Colon (tissue), 2 donors: ENCODE results near the gene AGPAT3.
"Not testable (repeated sequence)": the region's sequence is repeated elsewhere in the genome, so short reads cannot be mapped to it uniquely, and the experiment has no call there.

Experiments
- FAIRE-seq: peaks from 2 replicates; lab custom pipeline; 2012; peaks lifted over from hg19 to GRCh38; lab: Jason Lieb, UNC
- donor health status: control.
- donor health status: control.

Gene AGPAT3

DNA sequence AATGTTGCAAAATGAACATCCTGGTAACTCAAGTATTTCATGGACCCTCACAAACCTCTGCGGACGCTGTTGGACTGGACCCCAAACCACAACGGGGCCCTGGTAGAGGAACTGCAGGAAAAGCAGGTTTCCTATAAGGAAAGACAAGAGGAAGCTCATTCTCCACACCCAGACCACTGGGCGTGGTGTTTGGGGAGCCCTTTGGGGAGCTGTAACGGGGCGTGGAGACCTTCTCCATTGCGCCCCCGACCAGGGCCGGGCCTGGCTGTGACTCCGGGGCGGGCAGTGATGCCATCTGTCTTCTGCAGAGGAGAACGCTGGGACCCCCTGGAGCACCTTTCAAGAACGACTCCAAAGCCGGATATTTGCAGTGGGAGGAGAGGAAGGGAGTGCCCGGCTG lies 30.0 kb upstream of the AGPAT3 start:
- FAIRE-seq: no peak

DNA sequence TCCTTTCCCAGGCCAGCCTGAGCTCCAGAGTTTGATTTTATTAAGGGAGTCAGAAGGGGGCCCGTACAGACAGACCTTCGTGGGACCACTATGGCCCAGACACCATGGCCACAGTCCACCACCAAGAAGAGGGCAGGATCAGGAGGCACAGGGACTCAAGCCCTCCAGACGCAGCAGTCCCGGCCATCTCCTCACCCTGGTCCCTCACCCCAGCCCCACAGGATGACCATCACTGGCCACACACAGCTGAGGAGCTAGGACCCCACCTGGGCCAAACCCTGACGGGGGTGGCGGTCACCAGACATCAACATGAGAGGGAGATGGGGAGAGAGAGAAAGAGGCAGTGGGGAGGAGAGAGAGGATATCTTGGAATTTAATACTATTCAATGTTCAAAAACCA lies 29.2 kb upstream of the AGPAT3 start:
- FAIRE-seq: no peak

DNA sequence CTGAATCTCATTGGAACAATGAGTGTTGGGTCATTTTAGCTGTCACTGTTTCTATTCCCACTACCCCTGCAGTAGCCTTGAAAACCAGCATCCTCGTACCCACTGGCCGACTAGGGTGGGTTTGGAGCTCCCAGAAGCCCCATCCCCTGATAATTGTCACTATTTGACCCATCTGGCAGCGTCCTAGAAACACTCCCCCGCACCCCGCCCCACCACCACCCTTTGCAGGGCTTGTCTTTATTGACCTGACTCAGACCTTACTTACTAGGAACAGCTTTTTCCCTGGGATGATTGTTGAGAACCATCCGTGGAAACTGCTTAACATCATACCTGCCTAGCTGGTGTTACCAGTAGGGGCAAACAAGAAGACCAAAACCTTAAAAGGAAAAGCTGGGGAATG lies 28.4 kb upstream of the AGPAT3 start:
- FAIRE-seq: no peak

DNA sequence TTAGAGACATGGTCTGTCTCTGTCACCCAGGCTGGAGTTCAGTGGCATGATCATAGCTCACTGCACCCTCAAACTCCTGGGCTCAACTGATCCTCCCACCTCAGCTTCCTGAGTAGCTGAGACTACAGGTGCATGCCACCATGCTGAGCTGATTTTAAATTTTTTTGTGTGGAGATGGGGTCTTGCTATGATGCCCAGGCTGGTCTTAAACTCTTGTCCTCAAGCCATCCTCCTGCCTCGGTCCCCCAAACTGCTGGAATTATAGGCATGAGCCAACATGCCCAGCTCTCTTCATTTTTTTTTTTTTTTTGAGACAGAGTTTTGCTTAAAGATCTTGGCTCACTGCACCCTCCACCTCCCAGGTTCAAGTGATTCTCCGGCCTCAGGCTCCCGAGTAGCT lies 24.8 kb upstream of the AGPAT3 start:
- no peak for FAIRE-seq

DNA sequence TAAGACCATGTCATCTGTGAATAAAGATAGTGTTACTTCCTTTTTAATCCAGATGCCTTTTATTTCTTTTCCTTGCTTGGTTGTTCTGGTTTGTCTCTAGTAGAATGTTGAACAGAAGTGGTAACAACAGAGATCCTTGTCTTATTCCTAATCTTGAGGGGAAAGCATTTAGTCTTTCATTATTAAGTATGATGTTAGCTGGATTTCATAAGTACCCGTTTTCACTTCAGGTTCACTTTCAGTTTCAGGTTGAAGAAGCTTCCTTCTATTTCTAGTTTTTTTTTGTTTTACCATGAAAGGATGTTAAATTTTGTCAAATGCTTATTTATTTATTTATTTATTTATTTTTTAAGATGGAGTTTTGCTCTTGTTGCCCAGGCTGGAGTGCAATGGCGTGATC lies 22.3 kb upstream of the AGPAT3 start:
- FAIRE-seq: no peak

DNA sequence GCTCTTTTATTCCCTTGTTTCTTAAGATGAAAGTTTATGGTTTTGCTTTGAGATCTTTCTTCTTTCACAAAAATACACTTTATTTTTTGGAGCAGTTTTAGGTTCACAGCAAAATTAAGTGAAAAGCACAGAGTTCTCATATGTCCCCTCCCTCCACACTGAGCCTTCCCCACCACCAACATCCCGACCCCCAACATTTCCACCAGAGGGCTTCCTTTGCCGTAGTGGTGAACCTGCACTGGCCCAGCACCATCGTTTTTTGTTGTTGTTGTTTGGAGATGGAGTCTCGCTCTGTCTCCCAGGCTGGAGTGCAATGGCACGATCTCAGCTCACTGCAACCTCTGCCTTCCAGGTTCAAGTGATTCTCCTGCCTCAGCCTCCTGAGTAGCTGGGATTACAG lies 20.1 kb upstream of the AGPAT3 start:
- not testable (repeated sequence) for FAIRE-seq

DNA sequence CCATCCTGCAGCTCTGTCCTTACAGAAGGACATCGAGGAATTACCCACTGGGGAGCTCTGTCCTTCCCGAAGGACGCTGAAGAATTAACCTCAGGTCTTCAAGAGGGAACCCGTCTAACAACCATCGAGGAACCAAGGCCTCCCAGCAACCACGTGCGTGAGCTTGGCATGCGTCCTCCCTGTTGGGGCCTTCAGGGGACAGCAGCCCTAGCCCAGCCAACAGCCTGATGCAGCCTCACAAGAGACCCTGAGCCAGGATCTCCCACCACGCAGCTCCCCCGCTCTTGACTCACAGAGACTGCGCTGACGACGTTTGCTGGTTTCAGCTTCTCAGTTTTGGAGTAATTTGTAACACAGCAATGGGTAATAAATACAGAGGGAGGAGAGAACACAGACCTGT lies 19.6 kb upstream of the AGPAT3 start:
- FAIRE-seq: no peak

DNA sequence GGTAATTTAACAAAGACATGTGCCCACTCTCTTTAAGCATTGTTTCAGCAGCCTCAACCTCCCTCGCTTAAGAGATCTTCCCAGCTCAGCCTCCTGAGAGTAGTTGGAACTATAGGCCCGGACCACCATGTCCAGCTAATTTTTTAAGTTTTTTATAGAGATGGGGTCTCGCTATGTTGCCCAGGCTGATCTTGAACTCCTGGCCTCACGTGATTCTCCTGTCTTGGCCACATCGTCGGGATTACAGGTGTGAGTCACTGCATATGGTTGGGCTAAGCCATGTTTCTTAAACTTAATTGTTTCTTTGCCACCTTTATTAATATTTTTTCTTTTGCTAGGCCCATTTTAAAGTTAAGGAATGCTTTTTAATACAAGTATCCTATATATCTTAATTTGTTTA lies 18.6 kb upstream of the AGPAT3 start:
- no peak for FAIRE-seq

DNA sequence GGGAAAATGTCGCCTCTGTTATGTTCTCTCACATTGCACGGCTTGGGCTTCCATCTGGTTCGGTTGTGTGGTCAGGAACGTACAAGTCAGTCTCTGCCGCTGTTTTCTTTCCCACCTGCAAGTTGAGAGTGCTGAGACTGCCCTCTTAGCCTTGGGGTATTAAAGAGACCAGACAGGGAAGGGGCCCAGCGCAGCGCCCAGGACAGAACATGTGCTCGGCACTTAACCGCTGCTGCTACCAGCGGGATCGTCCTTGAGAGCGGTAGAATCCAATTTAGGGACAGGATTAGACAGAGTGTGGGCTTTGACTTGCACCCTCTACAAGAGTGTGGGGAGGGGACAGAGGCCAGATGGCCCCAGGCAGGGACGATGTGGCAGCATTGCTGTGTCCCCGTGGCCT lies 17.7 kb upstream of the AGPAT3 start:
- FAIRE-seq: no peak

DNA sequence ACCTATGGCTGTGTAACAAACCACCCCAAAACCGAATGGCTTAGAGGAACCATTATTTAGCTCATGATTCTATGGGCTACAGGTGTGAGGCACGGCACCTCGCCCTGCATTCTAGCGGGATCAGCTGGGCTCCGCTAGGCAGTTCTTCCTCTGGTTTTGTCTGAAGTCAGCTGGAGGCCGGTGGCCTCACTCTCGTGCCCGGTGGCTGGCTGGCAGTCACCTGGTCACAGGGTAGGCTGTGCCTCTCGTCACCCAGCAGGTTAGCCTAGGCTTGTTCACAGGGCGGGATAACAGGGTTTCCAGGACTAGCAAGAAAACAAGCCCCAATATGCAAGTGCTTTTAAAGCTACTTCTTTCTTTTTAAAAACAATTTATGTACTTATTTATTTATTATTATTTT lies 16.3 kb upstream of the AGPAT3 start:
- no peak for FAIRE-seq

DNA sequence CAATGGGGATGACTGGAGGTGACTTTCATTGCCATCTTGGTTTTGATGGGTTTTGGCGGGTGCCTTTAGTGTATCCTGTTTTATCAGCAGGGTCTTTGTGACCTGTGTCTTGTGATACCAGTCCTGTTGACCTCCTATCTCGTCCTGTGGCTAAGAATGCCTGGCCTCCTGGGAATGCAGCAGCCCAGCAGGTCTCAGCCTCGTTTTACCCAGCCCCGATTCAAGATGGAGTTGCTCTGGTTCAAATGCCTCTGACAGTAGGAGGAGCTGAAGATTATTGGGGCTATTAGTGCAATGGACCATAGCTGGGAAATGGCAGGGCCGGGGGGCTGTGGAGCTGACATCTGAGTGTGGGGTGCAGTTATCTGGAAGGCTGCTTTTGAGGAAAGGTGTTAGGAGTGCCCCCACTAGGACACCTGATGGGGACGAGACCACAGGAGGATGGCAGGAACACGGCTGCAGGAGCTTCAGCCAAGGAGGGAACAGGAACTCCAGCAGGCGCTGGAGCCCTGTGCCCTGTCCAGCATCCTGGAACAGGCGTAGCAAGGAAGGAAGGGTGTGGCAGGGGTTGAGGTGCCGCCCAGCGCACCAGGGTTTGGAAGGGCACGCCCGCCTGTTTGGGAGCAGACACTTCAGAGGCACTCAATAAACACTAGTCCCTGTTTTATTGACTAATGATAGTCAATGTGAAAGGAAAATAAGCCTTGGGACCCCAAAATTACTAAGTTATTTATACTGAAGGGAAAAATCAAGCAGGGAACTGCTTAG lies 15.3 kb upstream of the AGPAT3 start:
- no peak for FAIRE-seq

DNA sequence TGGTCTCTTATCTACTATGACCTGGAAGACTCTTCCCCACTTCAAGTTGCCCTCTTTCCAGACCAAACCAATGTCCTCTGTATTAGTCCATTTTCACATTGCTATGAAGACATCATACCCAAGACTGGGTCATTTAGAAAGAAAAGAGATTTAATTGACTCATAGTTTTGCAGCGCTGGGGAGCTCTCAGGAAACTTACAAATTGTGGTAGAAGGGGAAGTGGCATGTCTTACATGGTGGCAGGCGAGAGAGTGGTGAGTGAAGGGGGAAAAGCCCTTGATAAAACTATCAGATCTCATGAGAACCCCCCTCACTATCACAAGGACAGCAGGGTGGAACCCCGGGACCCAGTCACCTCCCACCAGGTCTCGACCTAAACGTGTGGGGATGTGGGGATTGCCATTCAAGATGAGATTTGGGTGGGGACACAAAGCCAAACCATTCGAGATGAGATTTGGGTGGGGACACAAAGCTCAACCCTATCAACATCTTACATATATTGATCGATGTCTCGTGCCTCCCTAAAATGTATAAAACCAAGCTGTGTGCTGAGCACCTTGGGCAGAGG lies 14.2 kb upstream of the AGPAT3 start:
- no peak for FAIRE-seq

DNA sequence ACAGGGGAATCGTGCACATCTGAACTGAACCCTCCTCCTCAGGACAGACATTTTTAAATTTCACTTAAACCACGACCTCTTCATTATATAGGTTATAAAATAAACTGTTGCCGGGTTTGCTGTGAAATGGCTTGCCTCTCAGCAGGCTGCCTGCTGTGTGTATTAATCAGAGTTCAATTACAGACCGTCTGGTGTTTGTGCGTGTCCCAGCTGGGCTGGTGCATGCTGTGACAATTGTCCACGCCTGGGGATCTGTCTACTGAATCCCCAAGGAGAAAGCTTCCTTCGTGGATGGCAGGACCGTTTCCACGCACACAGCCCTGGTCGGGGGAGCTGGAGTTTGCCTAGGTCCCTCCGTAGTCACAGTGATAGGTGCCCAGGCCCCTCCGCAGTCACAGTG lies 13.4 kb upstream of the AGPAT3 start:
- no peak for FAIRE-seq

DNA sequence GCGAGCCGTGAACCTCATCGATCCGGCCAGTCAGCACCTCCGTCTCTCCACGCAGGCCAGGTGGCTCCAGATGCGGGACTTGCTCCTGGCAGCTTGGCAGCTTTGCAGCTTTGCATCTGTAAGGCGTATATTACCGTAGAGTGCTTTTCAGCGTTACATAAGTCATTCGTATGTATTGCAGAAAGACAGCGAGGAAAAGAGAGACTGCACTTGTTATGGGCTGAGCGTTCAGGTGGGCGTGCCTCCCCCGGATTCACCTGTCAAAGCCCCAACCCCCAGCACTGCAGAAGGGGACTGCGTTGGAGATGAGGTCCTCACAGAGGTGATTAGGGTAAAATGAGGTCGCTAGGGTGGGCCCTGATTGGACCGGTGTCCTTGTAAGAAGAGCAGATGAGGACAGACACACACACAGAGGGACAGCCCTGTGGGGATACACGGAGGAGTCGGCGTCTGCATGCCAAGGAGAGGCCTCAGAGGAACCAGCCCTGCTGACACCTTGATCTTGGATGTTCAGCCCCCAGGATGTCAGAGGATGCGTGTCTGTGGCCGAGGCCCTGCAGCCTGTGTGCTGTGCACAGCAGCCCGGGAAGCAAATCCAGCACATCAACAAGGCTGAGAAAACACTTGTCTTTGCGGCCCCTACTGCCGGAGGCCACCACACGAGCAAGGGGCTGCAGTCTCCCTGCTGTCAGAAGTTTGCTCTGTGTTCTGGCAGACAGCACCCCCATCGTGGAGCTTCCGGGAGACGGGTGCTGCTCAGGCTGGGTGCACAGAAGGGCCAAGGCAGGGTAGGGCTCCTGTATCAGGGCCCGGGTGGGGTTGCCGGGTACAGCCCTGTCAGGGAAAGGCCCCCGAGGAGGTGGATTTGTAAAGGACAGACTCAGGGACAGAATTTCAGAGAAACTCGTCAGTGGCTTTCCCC lies 10.9 kb upstream of the AGPAT3 start:
- no peak for FAIRE-seq

DNA sequence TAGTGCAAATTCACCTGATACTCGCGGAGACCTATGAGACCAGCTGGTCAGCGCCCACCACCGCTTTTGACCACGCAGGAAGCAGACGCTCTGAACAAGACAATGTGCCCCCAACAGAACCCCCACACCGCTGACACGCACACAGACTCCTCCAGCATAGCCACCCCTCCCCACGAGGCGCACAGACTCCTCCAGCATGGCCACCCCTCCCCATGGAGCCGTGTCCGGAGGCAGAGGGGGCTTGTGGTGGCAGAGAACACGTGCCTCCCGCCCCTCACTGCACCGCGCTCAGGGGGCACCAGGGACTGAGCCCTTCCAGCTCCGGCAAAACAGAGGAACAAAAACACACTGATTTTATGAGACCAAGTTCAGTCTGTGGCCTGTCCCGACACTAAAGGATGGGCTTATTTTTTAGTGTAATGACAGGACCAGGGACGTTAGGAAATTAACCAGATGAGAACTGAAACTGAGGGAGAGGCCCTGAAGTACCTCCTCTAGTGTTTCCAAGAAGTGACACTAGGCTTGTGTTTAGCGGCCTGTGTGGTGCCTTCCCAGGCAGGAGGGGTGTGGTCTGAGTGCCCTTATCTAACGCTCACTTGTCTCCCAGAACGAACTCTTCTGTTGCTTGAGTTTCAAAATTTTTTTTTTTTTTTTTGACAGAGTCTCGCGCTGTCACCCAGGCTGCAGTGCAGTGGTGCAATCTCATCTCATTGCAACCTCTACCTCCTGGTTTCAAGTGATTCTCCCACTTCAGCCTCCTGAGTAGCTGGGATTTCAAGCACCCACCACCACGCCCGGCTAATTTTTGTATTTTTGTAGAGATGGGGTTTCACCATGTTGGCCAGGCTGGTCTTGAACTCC lies 10.0 kb upstream of the AGPAT3 start:
- FAIRE-seq: no peak

DNA sequence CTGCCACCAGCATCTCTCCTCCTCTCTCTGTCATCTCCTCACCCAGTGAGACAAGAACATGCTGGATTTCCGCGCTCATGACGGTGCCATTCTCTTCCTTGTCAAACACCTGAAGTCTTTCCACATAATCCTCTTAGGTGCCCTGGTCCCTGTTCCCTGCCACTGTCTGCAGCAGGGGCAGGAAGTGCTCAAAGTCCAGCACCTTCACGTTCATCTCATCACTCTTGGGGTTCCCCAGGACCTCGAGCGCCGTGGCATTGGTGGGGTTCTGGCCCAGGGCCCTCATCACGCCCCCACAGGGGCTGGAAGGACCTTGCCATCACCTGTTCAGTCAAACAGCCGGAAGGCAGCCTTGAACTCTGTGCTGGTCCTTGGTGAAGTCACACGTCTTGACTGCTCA lies 9.1 kb upstream of the AGPAT3 start:
- no peak for FAIRE-seq

DNA sequence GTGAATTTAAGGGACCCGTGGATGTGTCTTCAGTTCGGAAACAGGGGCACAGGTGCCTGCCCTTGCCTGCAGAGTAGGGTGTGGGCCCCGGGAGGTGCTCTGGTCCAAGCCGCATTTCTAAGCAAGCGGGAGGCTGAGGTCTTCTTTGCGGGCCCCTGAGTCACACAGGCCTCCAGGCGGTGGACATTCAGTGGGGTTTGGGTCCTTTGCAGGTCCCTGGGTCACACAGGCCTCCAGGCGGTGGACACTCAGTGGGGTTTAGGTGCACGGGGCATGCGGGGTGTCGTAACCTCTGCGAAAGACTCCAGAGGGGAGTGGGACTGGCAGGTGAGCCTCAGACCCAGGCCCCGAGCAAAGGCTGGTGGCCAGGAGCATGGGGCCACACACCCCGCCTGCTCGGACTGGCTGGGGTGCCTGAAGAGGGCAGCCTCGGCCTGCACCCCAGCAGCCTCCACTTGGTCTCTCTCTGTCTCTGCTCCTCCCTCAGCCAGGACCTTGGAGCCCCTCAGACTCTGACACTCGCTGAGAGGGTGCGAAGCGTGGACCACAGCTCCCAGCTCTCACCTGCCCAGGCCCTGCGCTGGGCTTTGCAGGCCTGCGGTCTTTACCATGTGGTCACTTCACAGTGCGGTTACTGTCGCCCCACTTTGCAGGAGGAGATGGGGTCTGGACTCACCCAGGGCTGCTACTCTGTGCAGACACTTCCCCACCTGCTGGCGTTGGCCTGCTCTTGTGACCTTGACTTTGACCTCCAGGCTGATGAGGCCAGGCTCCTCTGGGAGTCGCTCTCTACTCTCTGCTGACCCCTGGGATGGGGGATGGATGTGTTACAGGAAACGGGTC lies 6.0 kb upstream of the AGPAT3 start:
- FAIRE-seq: no peak

DNA sequence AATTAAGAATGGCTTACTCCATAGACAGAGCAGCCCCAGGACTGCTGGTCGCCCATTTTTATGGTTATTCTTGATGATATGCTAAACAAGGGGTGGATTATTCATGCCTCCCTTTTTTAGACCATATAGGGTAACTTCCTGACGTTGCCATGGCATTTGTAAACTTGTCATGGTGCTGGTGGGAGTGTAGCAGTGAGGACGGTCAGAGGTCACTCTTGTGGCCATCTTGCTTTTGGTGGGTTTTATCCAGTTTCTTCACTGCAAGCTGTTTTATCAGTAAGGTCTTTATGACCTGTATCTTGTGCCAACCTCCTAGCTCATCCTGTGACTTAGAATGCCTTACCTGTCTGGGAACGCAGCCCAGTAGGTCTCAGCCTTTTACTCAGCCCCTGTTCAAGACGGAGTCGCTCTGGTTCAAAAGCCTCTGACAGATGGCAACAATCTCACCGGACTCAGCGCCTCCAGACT lies 5.2 kb upstream of the AGPAT3 start:
- FAIRE-seq: no peak

DNA sequence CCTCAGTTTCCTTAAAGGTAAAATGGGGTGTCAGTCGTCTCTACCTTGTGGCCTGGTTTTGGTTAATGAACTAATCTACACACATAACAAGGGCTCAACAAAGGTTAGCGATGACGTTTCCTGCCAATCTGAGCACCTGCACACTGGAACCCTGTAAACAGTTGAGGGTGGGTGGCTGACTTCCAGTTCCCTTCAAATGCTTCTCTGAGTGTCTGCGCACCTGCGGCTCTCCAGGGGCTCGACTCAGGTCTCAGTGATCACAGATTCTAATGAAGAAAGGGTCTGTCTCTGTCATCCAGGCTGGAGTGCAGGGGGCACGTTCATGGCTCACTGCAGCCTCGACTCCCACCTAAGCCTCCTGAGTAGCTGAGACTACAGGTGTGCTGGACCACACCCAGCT lies 3.3 kb upstream of the AGPAT3 start:
- FAIRE-seq: no peak

DNA sequence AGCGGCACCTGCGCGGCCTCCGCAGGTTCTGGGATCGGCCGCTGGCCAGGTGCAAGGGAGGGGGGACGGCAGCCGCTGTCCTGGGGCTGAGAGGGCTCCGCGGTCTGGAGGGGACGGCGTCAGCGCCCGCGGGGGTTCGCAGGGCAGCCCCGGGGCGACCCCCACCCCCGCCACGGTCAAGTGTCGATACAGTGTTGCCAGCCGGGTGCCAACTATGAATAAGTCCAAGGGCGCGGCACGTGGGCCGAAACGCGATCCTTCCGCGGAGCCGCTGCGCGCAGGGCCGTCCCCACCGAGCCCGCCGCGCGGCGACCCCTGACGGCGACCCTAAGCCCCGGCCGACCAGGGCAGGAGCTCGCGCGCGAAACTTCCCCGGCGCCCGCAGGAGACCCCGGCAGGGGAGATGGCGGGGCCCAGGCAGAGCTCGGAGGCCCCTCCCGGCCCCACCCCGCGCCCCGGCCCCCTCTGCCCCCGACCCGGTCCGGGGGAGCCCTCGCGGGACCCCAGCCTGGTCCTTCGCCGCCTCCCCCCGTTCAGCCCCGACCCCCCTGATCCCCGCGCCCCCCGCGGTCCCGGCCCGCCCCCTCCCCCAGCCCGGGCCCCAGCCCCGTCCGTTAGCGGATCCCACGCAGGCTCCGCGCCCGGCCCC lies 586 bp upstream of the AGPAT3 start:
- no peak for FAIRE-seq
